ENCODE measurements around the gene GDI1. TPM values are rescaled to one million over a fixed set of nuclear protein-coding genes. Genes with fewer than 3 reads are reported as not detected.

Gene GDI1
- total and polyA plus RNA-seq, 9 donors, result 45.4 to 106 (median 91.3) TPM

GRCh38 chrX:154477891-154478477, 41.0 kb downstream of the GDI1 start:
- Histone ChIP-seq H3K9me3 (replicated peaks; ENCODE audit: control insufficient read depth, low read depth, low read length) (no peaks in the 10 kb centered on the region), H3K4me3 (ENCODE audit: low read length) (peak overlapping the region; percentile 43), H3K4me1 (ENCODE audit: control insufficient read depth, insufficient read depth, low read length) (peaks cover 13% of the 10 kb centered on the region), H3K27ac (ENCODE audit: low read length) (peak overlapping the region; percentile 29), H3K27me3 (ENCODE audit: control insufficient read depth, insufficient read depth, low read length) (no peaks in the 10 kb centered on the region), H3K36me3 (ENCODE audit: control insufficient read depth, insufficient read depth, low read length) (no peaks in the 10 kb centered on the region)
- no peak for DNase-seq
- WGBS (ENCODE audit: insufficient coverage), result 67% methylated on average over 21 of the region's 24 CpGs

- H3K27ac ChIP-seq (ENCODE audit: low read length), result peak within 1 kb of the TSS; percentile 86
- peaks cover 13% of the 10 kb centered on the region for H3K4me1 ChIP-seq (ENCODE audit: control insufficient read depth, insufficient read depth, low read length)
- DNase-seq, result peak; percentile 93
- H3K4me3 ChIP-seq (ENCODE audit: low read length), result peak within 1 kb of the TSS; percentile 43
- peaks cover under 1% of the 10 kb centered on the region for H3K36me3 ChIP-seq (ENCODE audit: control insufficient read depth, insufficient read depth, low read length)
- no peaks in the 10 kb centered on the region for H3K27me3 ChIP-seq (ENCODE audit: control insufficient read depth, insufficient read depth, low read length)
- WGBS (ENCODE audit: insufficient coverage), result 36% methylated on average over 80 of the region's 85 CpGs
- H3K9me3 ChIP-seq (replicated peaks; ENCODE audit: control insufficient read depth, low read depth, low read length), result no peaks in the 10 kb centered on the region
These were observed 42.0 kb downstream of the GDI1 start, which contains the start of gene LAGE3 for GRCh38 chrX:154478728-154479622. Gene LAGE3, minus strand, starts transcription at chrX:154479281. Its CDS starts 366 bp downstream, at chrX:154478915.

GRCh38 chrX:154481195-154481594, 44.2 kb downstream of the GDI1 start:
- H3K4me1 ChIP-seq (ENCODE audit: control insufficient read depth, insufficient read depth, low read length), result peaks cover 22% of the 10 kb centered on the region
- peaks cover 11% of the 10 kb centered on the region for H3K36me3 ChIP-seq (ENCODE audit: control insufficient read depth, insufficient read depth, low read length)
- WGBS (ENCODE audit: insufficient coverage), result 88% methylated on average over 1 of the region's 5 CpGs
- no peak overlapping the region for H3K27ac ChIP-seq (ENCODE audit: low read length)
- DNase-seq, result no peak
- no peaks in the 10 kb centered on the region for H3K9me3 ChIP-seq (replicated peaks; ENCODE audit: control insufficient read depth, low read depth, low read length)
- no peaks in the 10 kb centered on the region for H3K27me3 ChIP-seq (ENCODE audit: control insufficient read depth, insufficient read depth, low read length)
- H3K4me3 ChIP-seq (ENCODE audit: low read length), result no peak overlapping the region

- WGBS (ENCODE audit: insufficient coverage), result 69% methylated on average over 12 of the region's 14 CpGs
These were observed 45.1 kb downstream of the GDI1 start for GRCh38 chrX:154481911-154482601.

GRCh38 chrX:154482786-154483185, 45.8 kb downstream of the GDI1 start:
- WGBS (ENCODE audit: insufficient coverage), result 75% methylated on average over 7 of the region's 7 CpGs
- no peak overlapping the region for H3K4me3 ChIP-seq (ENCODE audit: low read length)
- H3K27me3 ChIP-seq (ENCODE audit: control insufficient read depth, insufficient read depth, low read length), result no peaks in the 10 kb centered on the region
- peaks cover 26% of the 10 kb centered on the region for H3K4me1 ChIP-seq (ENCODE audit: control insufficient read depth, insufficient read depth, low read length)
- H3K27ac ChIP-seq (ENCODE audit: low read length), result no peak overlapping the region
- no peaks in the 10 kb centered on the region for H3K9me3 ChIP-seq (replicated peaks; ENCODE audit: control insufficient read depth, low read depth, low read length)
- peaks cover 15% of the 10 kb centered on the region for H3K36me3 ChIP-seq (ENCODE audit: control insufficient read depth, insufficient read depth, low read length)
- DNase-seq, result no peak

More at GRCh38 chrX:154481911-154482601, 45.1 kb downstream of the GDI1 start:
- no peak for DNase-seq
- H3K4me1 ChIP-seq (ENCODE audit: control insufficient read depth, insufficient read depth, low read length), result peaks cover 26% of the 10 kb centered on the region
- H3K4me3 ChIP-seq (ENCODE audit: low read length), result no peak overlapping the region
- H3K27ac ChIP-seq (ENCODE audit: low read length), result no peak overlapping the region
- H3K9me3 ChIP-seq (replicated peaks; ENCODE audit: control insufficient read depth, low read depth, low read length), result no peaks in the 10 kb centered on the region
- H3K27me3 ChIP-seq (ENCODE audit: control insufficient read depth, insufficient read depth, low read length), result no peaks in the 10 kb centered on the region
- H3K36me3 ChIP-seq (ENCODE audit: control insufficient read depth, insufficient read depth, low read length), result peaks cover 11% of the 10 kb centered on the region

- Histone ChIP-seq H3K9me3 (replicated peaks; ENCODE audit: control insufficient read depth, low read depth, low read length) (no peaks in the 10 kb centered on the region), H3K27me3 (ENCODE audit: control insufficient read depth, insufficient read depth, low read length) (no peaks in the 10 kb centered on the region), H3K4me3 (ENCODE audit: low read length) (no peak overlapping the region), H3K27ac (ENCODE audit: low read length) (no peak overlapping the region), H3K36me3 (ENCODE audit: control insufficient read depth, insufficient read depth, low read length) (peaks cover 15% of the 10 kb centered on the region), H3K4me1 (ENCODE audit: control insufficient read depth, insufficient read depth, low read length) (peaks cover 20% of the 10 kb centered on the region)
- 68% methylated on average over 5 of the region's 7 CpGs for WGBS (ENCODE audit: insufficient coverage)
- DNase-seq, result no peak
These were observed 46.4 kb downstream of the GDI1 start for GRCh38 chrX:154483325-154483724.

- Histone ChIP-seq H3K27me3 (ENCODE audit: control insufficient read depth, insufficient read depth, low read length) (no peaks in the 10 kb centered on the region), H3K4me3 (ENCODE audit: low read length) (no peak overlapping the region), H3K4me1 (ENCODE audit: control insufficient read depth, insufficient read depth, low read length) (peaks cover 18% of the 10 kb centered on the region), H3K9me3 (replicated peaks; ENCODE audit: control insufficient read depth, low read depth, low read length) (no peaks in the 10 kb centered on the region), H3K27ac (ENCODE audit: low read length) (no peak overlapping the region), H3K36me3 (ENCODE audit: control insufficient read depth, insufficient read depth, low read length) (peaks cover 15% of the 10 kb centered on the region)
- 83% methylated on average over 14 of the region's 16 CpGs for WGBS (ENCODE audit: insufficient coverage)
- no peak for DNase-seq
These were observed 47.5 kb downstream of the GDI1 start for GRCh38 chrX:154484255-154485149.

- Histone ChIP-seq H3K36me3 (ENCODE audit: control insufficient read depth, insufficient read depth, low read length) (peaks cover 15% of the 10 kb centered on the region), H3K27ac (ENCODE audit: low read length) (no peak overlapping the region), H3K9me3 (replicated peaks; ENCODE audit: control insufficient read depth, low read depth, low read length) (no peaks in the 10 kb centered on the region), H3K27me3 (ENCODE audit: control insufficient read depth, insufficient read depth, low read length) (no peaks in the 10 kb centered on the region), H3K4me3 (ENCODE audit: low read length) (peak overlapping the region; percentile 50), H3K4me1 (ENCODE audit: control insufficient read depth, insufficient read depth, low read length) (peaks cover 23% of the 10 kb centered on the region)
- WGBS (ENCODE audit: insufficient coverage), result 58% methylated on average over 29 of the region's 35 CpGs
- no peak for DNase-seq
These were observed 48.4 kb downstream of the GDI1 start for GRCh38 chrX:154485150-154486051.

GRCh38 chrX:154486052-154486395, 49.1 kb downstream of the GDI1 start:
- peak; percentile 40 for DNase-seq
- 43% methylated on average over 35 of the region's 35 CpGs for WGBS (ENCODE audit: insufficient coverage)

More at GRCh38 chrX:154486052-154486395, 49.1 kb downstream of the GDI1 start:
- Histone ChIP-seq H3K36me3 (ENCODE audit: control insufficient read depth, insufficient read depth, low read length) (peaks cover 15% of the 10 kb centered on the region), H3K27ac (ENCODE audit: low read length) (peak overlapping the region; percentile 13), H3K4me1 (ENCODE audit: control insufficient read depth, insufficient read depth, low read length) (peaks cover 23% of the 10 kb centered on the region), H3K4me3 (ENCODE audit: low read length) (peak overlapping the region; percentile 50), H3K9me3 (replicated peaks; ENCODE audit: control insufficient read depth, low read depth, low read length) (no peaks in the 10 kb centered on the region), H3K27me3 (ENCODE audit: control insufficient read depth, insufficient read depth, low read length) (no peaks in the 10 kb centered on the region)

Measured in muscle of leg (tissue), 11 donors.